TTC549 (cell line): ENCODE data around the gene ACTR3C.
"Not testable (repeated sequence)": the region's sequence is repeated elsewhere in the genome, so short reads cannot be mapped to it uniquely, and the experiment has no call there.

Source experiments
- FAIRE-seq: peaks from 2 replicates; lab custom pipeline; 2012; peaks lifted over from hg19 to GRCh38; lab: Jason Lieb, UNC

The ACTR3C gene

GRCh38 chr7:150335108-150335773, 11.9 kb upstream of the ACTR3C start:
- FAIRE-seq: no peak

GRCh38 chr7:150334108-150334507, 10.8 kb upstream of the ACTR3C start:
- no peak for FAIRE-seq

DNA sequence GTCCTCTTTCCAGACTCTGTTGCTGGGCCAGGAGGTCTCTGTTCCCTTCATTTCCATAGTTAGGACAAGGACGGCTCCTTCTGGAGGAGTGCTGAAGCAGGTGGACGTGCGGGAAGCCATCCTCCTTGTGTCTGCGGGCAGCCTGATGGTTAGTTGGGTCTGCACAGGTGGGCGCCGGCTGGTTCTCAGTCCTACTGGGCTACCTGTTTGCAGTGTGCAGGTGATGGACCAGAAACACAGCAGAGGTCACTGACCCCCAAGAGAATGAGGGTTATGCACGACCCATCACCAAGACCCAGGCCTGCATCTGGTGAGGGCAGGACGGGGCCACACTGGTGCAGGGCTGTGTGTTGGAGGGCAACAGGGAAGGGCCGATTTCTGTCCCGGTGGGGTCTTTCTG, 10.3 kb upstream of the ACTR3C start:
- FAIRE-seq: no peak

DNA sequence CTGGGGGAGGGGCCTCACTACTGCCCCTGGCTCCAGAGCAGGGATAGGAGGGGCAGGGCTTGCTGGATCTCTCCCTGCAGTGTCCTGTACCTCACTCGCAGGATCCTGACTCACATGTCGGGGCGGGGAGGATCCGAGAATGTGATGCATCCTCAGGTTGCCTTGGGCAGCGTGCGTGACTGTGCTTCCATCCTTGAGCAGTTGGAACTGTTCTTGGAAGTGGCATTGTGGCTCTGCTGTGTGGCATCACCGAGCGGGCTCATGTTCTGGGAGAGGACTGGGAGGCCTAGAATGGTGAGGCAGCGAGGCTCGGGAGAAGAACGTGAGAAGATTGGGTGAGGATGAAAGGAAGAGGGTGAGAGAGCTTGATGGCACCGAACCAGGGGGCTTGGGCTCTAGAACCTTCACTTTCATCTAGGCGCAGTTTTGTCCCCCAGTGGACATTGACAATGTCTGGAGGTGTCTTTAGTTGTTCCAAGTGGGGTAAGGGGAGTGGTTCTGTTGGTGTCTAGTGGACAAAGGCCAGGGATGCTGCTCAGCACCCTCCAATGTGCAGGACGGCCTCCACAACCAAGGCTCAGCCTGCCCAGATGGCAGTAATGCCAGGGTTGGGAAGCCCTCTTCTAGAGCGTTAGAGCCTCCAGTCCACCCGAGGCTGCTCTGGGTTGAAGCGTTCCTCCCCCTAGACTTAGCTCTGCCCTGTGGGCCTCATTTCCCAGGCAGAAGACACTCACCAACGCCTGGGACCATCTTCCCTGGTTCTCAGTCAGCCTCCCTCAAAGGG, 9.7 kb upstream of the ACTR3C start:
- FAIRE-seq: no peak

GRCh38 chr7:150330211-150330885, 7.0 kb upstream of the ACTR3C start:
- no peak for FAIRE-seq

DNA sequence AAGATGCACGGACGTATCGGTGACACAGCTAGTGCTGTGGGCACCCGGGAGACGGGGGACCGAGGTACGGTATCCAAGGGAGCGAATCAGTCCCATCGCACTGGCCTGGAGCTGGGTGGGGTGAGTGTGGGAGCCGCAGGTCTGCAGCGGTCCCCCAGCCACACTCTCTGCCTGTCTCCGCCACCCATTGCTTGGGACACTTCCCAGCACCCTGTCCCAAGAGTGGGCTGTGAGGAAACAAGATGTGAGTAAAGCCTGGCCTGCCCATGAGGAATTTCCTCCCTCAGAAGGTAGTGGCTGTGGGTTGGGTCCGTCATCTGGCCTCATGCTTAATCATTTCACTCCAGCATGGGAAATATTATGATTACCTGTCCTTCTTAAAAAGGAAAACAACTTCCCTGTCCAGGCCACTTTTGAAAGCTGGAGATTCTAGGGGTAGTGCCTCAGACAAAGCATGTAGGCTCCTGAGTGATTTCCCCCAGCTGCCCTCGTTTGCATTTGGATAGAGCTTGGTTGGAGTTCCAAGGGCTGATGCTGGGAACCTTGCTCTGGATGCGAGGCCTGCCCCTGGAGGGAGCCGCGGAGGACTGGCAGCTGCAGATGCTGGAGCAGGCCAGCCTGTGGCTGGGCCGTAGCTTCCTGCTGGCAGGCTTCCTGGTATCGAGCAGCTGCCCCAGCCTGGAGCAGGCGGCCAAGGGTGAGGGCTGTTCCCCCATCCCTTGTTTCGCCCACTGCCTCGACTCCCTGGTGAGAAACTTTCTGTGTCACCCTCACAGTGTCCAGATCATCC, 6.2 kb upstream of the ACTR3C start:
- no peak for FAIRE-seq

DNA sequence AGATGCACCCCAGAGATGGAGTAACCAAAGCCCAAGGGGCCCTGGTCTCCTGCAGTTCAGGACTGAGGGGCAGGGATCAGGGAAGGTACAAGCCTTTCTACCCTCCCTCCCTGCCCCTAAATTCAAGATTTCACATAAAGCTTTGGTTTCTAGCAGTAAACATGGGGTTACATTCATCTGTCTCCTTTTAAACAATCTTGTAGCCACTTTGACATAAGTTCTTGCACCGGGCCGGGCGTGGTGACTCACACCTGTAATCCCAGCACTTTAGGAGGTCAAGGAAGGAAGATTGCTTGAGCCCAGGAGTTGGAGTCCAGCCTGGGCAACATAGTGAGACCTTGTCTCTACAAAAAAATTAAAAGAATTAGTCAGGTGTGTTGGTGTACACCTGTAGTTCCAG, 4.0 kb upstream of the ACTR3C start:
- no peak for FAIRE-seq

- FAIRE-seq: no peak
These were observed 3.4 kb upstream of the ACTR3C start for GRCh38 chr7:150326657-150327268.

DNA sequence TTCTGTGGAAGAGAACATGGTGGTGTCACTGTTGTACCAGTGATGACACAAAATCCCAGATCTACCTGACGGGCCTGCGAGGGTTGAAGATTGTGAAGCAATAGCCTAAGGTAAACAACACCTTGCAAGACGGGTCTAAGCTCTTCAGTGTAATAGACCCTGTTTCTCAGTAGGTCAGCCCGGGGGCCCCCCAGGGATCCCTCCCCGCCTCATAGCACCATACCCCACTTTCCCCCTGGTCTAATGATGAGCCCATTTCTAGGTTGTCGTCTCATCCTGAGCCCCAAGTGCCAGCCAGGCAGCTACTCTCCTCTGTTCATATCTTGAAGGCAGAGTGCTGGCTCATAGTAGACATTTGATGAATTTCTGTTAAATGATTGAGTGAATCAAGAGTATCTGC, 2.6 kb upstream of the ACTR3C start:
- no peak for FAIRE-seq

DNA sequence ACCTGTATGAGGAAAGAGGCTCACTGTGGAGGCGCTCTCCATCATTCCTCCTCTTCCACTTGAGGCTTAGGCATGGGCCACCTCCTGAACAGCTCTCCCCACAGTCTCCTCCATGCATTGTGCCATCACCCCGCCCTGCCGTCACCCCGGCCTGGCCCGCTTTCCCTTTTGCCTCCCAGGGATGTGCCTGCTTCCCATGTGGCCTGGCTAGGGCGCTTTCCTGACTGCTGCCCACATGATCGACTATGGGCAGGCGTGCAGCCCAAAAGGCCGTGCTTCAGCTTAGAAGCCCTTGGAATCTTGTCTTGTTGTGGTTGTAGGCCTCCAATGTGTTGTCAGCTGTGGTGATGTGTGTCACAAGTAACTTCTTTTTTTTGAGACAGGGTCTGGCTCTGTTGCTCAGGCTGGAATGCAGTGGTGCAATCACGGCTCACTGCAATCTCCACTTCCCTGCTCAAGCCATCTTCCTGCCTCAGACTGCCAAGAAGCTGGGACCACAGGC, 1.8 kb upstream of the ACTR3C start:
- FAIRE-seq: no peak

- FAIRE-seq: no peak
These were observed 1.1 kb upstream of the ACTR3C start for GRCh38 chr7:150324373-150324961.

DNA sequence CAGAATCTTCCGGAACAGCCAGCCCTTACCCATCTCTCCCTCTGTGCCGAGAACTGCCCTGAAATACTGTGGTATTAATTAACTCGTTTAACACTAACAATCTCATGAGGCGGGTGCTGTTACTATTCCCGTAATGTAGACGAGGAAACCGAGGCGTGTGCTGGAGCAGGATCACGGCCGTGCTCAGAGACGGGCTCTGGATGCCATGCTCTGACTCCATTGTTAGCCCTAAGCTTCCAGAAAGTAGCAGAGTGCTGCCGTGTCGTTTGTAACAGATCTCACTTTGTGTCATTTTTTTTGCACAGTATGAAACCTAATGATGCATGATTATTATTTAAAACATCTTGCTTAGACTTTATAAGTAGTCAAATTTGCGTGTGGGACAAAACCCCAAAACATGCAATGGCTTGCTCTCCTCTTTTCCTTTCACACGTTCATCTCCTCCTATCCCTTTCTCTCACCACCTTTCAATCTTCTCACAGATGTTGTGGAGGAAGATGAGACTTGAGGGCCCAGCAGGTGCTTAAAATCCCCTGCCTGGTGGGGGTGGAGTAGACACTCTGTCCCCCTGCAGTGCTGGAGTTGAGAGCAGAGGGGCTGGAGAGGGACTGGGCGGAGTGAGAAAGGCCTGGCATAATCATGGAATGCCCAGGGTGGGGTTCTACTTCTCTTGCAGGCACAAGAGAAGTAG, 482 bp upstream of the ACTR3C start:
- FAIRE-seq: no peak

- no peak for FAIRE-seq
These were observed 1.1 kb downstream of the ACTR3C start for GRCh38 chr7:150322114-150322832.

DNA sequence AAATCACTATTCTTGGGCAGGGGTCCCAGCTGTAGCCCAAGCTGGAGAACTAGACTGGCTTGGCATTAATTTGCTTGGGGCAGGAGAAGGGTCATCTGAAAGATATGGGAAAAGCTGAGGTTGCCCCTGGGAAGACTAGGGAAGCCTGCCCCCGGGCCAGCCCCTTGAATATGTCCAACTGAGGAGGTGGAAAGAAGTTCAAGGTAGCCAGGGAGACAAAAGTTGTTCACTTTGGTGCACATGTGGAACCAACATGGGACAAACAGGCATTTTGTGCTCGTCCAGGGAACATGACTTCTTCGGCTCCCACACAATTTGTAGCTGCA, 1.6 kb downstream of the ACTR3C start:
- FAIRE-seq: no peak

DNA sequence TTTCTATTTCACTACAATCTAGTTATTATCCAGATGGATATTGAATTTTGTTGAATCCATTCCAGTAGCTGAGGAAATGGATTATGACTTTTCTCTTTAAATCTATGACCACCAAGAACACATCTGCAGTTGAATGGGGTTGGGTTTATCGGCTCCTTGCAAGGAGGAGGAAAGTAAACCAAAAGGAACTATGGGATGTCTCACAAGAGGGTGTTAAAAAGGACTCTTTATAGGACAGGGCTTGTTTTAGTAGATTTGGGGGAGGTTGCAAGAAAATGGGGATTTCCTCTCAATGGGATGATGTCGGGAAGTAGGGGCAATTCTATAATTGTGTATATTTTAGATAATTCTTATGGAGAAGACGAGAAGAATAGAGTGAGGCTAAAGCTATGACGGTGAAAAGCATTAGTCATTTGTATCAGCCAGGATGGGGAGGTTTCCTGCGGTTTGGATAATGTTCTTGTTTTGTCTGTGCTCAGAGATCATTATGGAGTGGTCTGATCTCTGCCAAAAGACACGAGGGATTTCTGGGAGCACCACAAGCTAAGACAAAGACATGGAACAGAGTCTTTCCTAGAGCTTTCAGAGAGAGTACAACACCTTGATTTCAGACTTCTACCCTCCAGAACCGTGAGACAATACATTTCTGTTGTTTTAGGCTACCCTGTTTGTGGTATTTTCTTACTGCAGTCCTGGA, 5.4 kb downstream of the ACTR3C start:
- no peak for FAIRE-seq

DNA sequence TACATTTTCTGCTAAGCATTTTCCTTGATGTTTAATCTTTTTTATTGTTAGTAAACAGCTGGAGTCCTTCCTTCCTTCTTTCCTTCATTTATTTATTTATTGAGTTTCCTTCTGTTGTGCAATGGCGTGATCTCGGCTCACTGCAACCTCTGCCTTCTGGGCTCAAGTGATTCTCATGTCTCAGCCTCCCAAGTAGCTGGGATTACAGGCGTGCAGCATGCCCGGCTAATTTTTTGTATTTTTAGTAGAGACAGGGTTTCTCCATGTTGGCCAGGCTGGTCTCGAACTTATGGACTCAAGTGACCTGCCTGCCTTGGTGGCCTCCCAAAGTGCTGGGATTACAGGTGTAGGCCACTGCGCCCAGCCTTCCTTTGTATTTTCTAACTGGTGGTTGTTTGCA, 6.4 kb downstream of the ACTR3C start:
- not testable (repeated sequence) for FAIRE-seq

GRCh38 chr7:150314639-150315239, 8.6 kb downstream of the ACTR3C start:
- peak; percentile 85 for FAIRE-seq

GRCh38 chr7:150313870-150314269, 9.5 kb downstream of the ACTR3C start:
- no peak for FAIRE-seq

DNA sequence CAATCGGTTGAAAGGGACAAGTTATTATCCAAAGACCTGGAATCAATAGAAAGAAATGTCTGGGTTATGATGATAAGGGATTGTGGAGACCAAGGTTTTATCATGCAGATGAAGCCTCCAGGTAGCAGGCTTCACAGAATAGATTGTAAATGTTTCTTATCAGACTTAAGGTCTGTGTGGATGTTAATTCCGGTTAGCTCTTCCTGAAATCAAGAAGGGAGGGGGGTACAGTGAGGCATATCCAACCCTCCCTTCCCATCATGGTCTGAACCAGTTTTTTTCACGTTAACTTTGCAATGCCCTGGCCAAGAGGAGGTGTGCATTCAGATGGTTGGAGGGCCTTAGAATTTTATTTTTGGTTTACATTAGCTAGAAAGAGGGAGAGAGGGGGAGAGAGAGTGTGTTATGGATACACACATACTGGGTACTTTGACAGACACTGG, 10.0 kb downstream of the ACTR3C start:
- no peak for FAIRE-seq
